ENCODE results near the gene P2RY13. TPM values are rescaled to one million over a fixed set of nuclear protein-coding genes. Genes with fewer than 3 reads are reported as not detected.
A peak's percentile ranks its signal among the peaks of the same experiment; 100 is the strongest.

P2RY13 gene
- total and polyA plus RNA-seq, 2 donors (not counting 1 experiment from before 2014, with no cell fraction given), result 0.92 to 1.0 TPM

GRCh38 chr3:151330899-151331298 lies 1.6 kb upstream of the P2RY13 start:
- Histone ChIP-seq H3K4me3 (ENCODE audit: control extremely low read depth in 1 of 5, extremely low read depth in 1 of 5, insufficient read depth in 1 of 5, low read depth in 2 of 5, low read length in 4 of 5) (no peak overlapping the region), H3K9me3 (ENCODE audit: control extremely low read depth in 1 of 3, control insufficient read depth in 2 of 3, insufficient read depth in 1 of 3, low read length in 2 of 3) (no peaks in the 10 kb centered on the region), H3K4me1 (ENCODE audit: control insufficient read depth in 2 of 2, insufficient read depth in 2 of 2, low read length in 2 of 2) (peaks cover 7 to 8% of the 10 kb centered on the region in 2 donors), H3K27me3 (replicated peaks in 1 of 4; ENCODE audit: control extremely low read depth in 1 of 4, control insufficient read depth in 3 of 4, insufficient read depth in 4 of 4, low read length in 3 of 4) (no peaks in the 10 kb centered on the region), H3K4me2 (replicated peaks; ENCODE audit: low read depth, low read length, poor library complexity, severe bottlenecking) (no peak overlapping the region), H4K20me1 (ENCODE audit: control insufficient read depth, insufficient read depth, low read length, poor library complexity, severe bottlenecking) (no peaks in the 10 kb centered on the region), H3K36me3 (replicated peaks in 1 of 2; ENCODE audit: control extremely low read depth in 1 of 2, control insufficient read depth in 1 of 2, extremely low read depth in 1 of 2, insufficient read depth in 2 of 2, low read length in 1 of 2) (no peaks in the 10 kb centered on the region), H3K27ac (ENCODE audit: low read length in 2 of 2) (no peak overlapping the region), H2AFZ (ENCODE audit: insufficient read depth, low read depth, low read length, poor library complexity, severe bottlenecking) (no peak overlapping the region), H3K79me2 (ENCODE audit: control insufficient read depth, insufficient read depth, low read length) (no peaks in the 10 kb centered on the region), H3K9ac (ENCODE audit: low read length) (no peak overlapping the region)
- ChIA-PET POLR2A (no interaction called here), CTCF (no interaction called here)
- H3K9me3 Mint-ChIP-seq (ENCODE audit: insufficient read depth), result no peaks in the 10 kb centered on the region
- no peaks in the 10 kb centered on the region for H3K27me3 Mint-ChIP-seq
- DNase-seq (no peak), ATAC-seq (ENCODE audit: low read depth) (no peak)
- peaks cover 23% of the 10 kb centered on the region for H3K4me1 Mint-ChIP-seq
- intact Hi-C loops (cut with micrococcal nuclease), result no loop called here
- TF ChIP-seq EZH2 (IDR thresholded peaks at IDR 0.05; ENCODE audit: borderline replicate concordance, insufficient read depth, low read depth, low read length, poor library complexity, severe bottlenecking) (no peak), CTCF (IDR thresholded peaks at IDR 0.05) (no peak)
- no peak overlapping the region for H3K4me3 Mint-ChIP-seq
- no peak overlapping the region for H3K27ac Mint-ChIP-seq

GRCh38 chr3:151330379-151330778 lies 1.0 kb upstream of the P2RY13 start:
- Histone ChIP-seq H4K20me1 (ENCODE audit: control insufficient read depth, insufficient read depth, low read length, poor library complexity, severe bottlenecking) (no peaks in the 10 kb centered on the region), H3K4me3 (ENCODE audit: control extremely low read depth in 1 of 5, extremely low read depth in 1 of 5, insufficient read depth in 1 of 5, low read depth in 2 of 5, low read length in 4 of 5) (no peak overlapping the region), H3K79me2 (ENCODE audit: control insufficient read depth, insufficient read depth, low read length) (no peaks in the 10 kb centered on the region), H2AFZ (ENCODE audit: insufficient read depth, low read depth, low read length, poor library complexity, severe bottlenecking) (no peak overlapping the region), H3K9ac (ENCODE audit: low read length) (no peak overlapping the region), H3K4me2 (replicated peaks; ENCODE audit: low read depth, low read length, poor library complexity, severe bottlenecking) (no peak overlapping the region), H3K36me3 (replicated peaks in 1 of 2; ENCODE audit: control extremely low read depth in 1 of 2, control insufficient read depth in 1 of 2, extremely low read depth in 1 of 2, insufficient read depth in 2 of 2, low read length in 1 of 2) (no peaks in the 10 kb centered on the region), H3K4me1 (ENCODE audit: control insufficient read depth in 2 of 2, insufficient read depth in 2 of 2, low read length in 2 of 2) (peaks cover 7 to 8% of the 10 kb centered on the region in 2 donors), H3K27me3 (replicated peaks in 1 of 4; ENCODE audit: control extremely low read depth in 1 of 4, control insufficient read depth in 3 of 4, insufficient read depth in 4 of 4, low read length in 3 of 4) (no peaks in the 10 kb centered on the region), H3K9me3 (ENCODE audit: control extremely low read depth in 1 of 3, control insufficient read depth in 2 of 3, insufficient read depth in 1 of 3, low read length in 2 of 3) (no peaks in the 10 kb centered on the region), H3K27ac (ENCODE audit: low read length in 2 of 2) (no peak overlapping the region)
- intact Hi-C loops (cut with micrococcal nuclease), result no loop called here
- H3K4me1 Mint-ChIP-seq, result peaks cover 25% of the 10 kb centered on the region
- peak overlapping the region; percentile 22 for H3K27ac Mint-ChIP-seq
- ChIA-PET POLR2A (no interaction called here), CTCF (no interaction called here)
- 90% methylated on average over 2 of the region's 4 CpGs for WGBS (ENCODE audit: insufficient coverage)
- DNase-seq, result no peak
- ATAC-seq (ENCODE audit: low read depth), result no peak
- TF ChIP-seq EZH2 (IDR thresholded peaks at IDR 0.05; ENCODE audit: borderline replicate concordance, insufficient read depth, low read depth, low read length, poor library complexity, severe bottlenecking) (no peak), CTCF (IDR thresholded peaks at IDR 0.05) (no peak)
- no peaks in the 10 kb centered on the region for H3K27me3 Mint-ChIP-seq
- H3K9me3 Mint-ChIP-seq (ENCODE audit: insufficient read depth), result no peaks in the 10 kb centered on the region
- H3K4me3 Mint-ChIP-seq, result no peak overlapping the region

All from B cell (primary cell).